Epidermal melanocyte (primary cell): Measurements from ENCODE around the gene HACD2.

Source experiments
- DNase-seq: peaks from one replicate; pipeline ENCODE4 v3.0.0; 2011; ENCODE audit warnings: low spot score; ENCODE audit not compliant: insufficient read length

The HACD2 gene

GRCh38 chr3:123485551-123485950 lies 99.3 kb downstream of the HACD2 start:
- DNase-seq: no peak

- no peak for DNase-seq
Observed at GRCh38 chr3:123483146-123483545, 101.7 kb downstream of the HACD2 start.

GRCh38 chr3:123481722-123482457 lies 103.0 kb downstream of the HACD2 start:
- no peak for DNase-seq

GRCh38 chr3:123481071-123481470 lies 103.8 kb downstream of the HACD2 start:
- DNase-seq: no peak

GRCh38 chr3:123480428-123480827 lies 104.4 kb downstream of the HACD2 start:
- DNase-seq: no peak

- no peak for DNase-seq
Observed at GRCh38 chr3:123479891-123480290, 105.0 kb downstream of the HACD2 start.

- no peak for DNase-seq
Observed at GRCh38 chr3:123478314-123478713, 106.5 kb downstream of the HACD2 start.

GRCh38 chr3:123476967-123477750 lies 107.7 kb downstream of the HACD2 start:
- no peak for DNase-seq

GRCh38 chr3:123475786-123476185 lies 109.1 kb downstream of the HACD2 start:
- DNase-seq: no peak

GRCh38 chr3:123471106-123471505 lies 113.7 kb downstream of the HACD2 start:
- DNase-seq: no peak

- DNase-seq: no peak
Observed at GRCh38 chr3:123469323-123469995, 115.4 kb downstream of the HACD2 start.

- DNase-seq: no peak
Observed at GRCh38 chr3:123467046-123467445, 117.8 kb downstream of the HACD2 start.

GRCh38 chr3:123464211-123464610 lies 120.6 kb downstream of the HACD2 start:
- DNase-seq: no peak

- DNase-seq: no peak
Observed at GRCh38 chr3:123459862-123460261, 125.0 kb downstream of the HACD2 start.

GRCh38 chr3:123458255-123458654 lies 126.6 kb downstream of the HACD2 start:
- no peak for DNase-seq

- no peak for DNase-seq
Observed at GRCh38 chr3:123457841-123458240, 127.0 kb downstream of the HACD2 start.

- no peak for DNase-seq
Observed at GRCh38 chr3:123453675-123454074, 131.2 kb downstream of the HACD2 start.

- no peak for DNase-seq
Observed at GRCh38 chr3:123451186-123451585, 133.7 kb downstream of the HACD2 start.

GRCh38 chr3:123449997-123450604 lies 134.8 kb downstream of the HACD2 start:
- DNase-seq: no peak

GRCh38 chr3:123449102-123449996 lies 135.5 kb downstream of the HACD2 start:
- no peak for DNase-seq
